Stimulated activated CD4-positive, alpha-beta T cell treated with anti-CD3 and anti-CD28 coated beads, Interleukin-15, amount 100 ng/mL, for 48 hours (primary cell): ENCODE data around the gene FBXL17.
"Not testable (repeated sequence)": the region's sequence is repeated elsewhere in the genome, so short reads cannot be mapped to it uniquely, and the experiment has no call there.

Experiments used
- DNase-seq, 2 donors: peaks; one replicate each; pipeline ENCODE4 v3.0.0-alpha.2; 2020; ENCODE audit warnings: low read depth in 2 of 2

The FBXL17 gene

GRCh38 chr5:108311682-108312081 is 70.2 kb downstream of the FBXL17 start:
- DNase-seq: no peak

GRCh38 chr5:108303611-108304010 is 78.3 kb downstream of the FBXL17 start:
- DNase-seq: no peak

- DNase-seq: no peak
Measured at GRCh38 chr5:108303086-108303485, 78.8 kb downstream of the FBXL17 start.

- DNase-seq: no peak
Measured at GRCh38 chr5:108297042-108297601, 84.8 kb downstream of the FBXL17 start.

- no peak for DNase-seq
Measured at GRCh38 chr5:108295578-108296368, 86.1 kb downstream of the FBXL17 start.

- no peak for DNase-seq
Measured at GRCh38 chr5:108280960-108281569, 100.8 kb downstream of the FBXL17 start.

- DNase-seq: no peak
Measured at GRCh38 chr5:108280248-108280647, 101.7 kb downstream of the FBXL17 start.

- no peak for DNase-seq
Measured at GRCh38 chr5:108278285-108279240, 103.3 kb downstream of the FBXL17 start.

- no peak for DNase-seq
Measured at GRCh38 chr5:108276187-108277050, 105.5 kb downstream of the FBXL17 start.

GRCh38 chr5:108274080-108274479 is 107.8 kb downstream of the FBXL17 start:
- DNase-seq: not testable (repeated sequence)

GRCh38 chr5:108271127-108271526 is 110.8 kb downstream of the FBXL17 start:
- DNase-seq: no peak

- DNase-seq: no peak
Measured at GRCh38 chr5:108266242-108266641, 115.7 kb downstream of the FBXL17 start.

GRCh38 chr5:108264533-108264932 is 117.4 kb downstream of the FBXL17 start:
- no peak for DNase-seq

GRCh38 chr5:108263338-108263737 is 118.6 kb downstream of the FBXL17 start:
- no peak for DNase-seq

GRCh38 chr5:108260858-108261170 is 121.1 kb downstream of the FBXL17 start:
- DNase-seq: no peak

- DNase-seq: peak; percentile 33 to 49
Measured at GRCh38 chr5:108260117-108260857, 121.6 kb downstream of the FBXL17 start.

GRCh38 chr5:108259306-108259705 is 122.6 kb downstream of the FBXL17 start:
- DNase-seq: no peak

GRCh38 chr5:108257996-108258395 is 123.9 kb downstream of the FBXL17 start:
- no peak for DNase-seq

- DNase-seq: no peak
Measured at GRCh38 chr5:108255468-108255867, 126.4 kb downstream of the FBXL17 start.

- no peak for DNase-seq
Measured at GRCh38 chr5:108251350-108251749, 130.5 kb downstream of the FBXL17 start.
